ENCODE results near the gene SLC30A1.
"Not testable (repeated sequence)": the region's sequence is repeated elsewhere in the genome, so short reads cannot be mapped to it uniquely, and the experiment has no call there.

Gene SLC30A1

GRCh38 chr1:211551638-211552460 lies 27.1 kb downstream of the SLC30A1 start:
- no peak for DNase-seq (ENCODE audit: low read depth in 2 of 3, low spot score in 2 of 3)

DNA sequence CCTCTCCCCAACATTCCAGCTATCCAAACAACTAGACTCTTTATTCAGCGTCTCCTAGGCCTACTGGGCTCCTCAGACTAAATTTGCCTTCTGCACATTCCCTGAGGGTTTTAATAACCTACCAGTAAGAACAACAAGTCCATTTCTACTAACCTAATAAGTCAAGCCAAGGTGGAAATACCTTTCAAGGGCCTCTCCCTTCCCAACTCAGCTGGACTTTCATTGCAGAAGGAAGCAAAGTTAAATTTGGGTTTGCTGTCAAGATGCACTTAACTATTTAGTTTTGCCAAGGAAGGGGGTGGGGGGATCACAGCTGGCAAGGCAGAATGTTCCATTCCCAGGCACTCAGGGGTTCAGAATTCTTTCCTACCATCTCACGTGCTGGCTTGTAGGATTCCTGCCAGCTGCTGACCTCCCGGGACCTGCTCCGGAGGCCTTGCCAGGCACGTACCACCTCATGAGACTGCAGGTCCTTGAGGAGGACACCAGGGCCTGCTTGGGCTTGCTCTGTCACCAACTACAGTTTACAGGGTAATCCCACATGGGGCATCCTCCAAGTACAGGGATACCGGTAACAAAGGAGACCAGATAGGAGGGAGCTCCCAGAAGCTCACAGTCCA lies 29.8 kb downstream of the SLC30A1 start:
- no peak for DNase-seq (ENCODE audit: low read depth in 2 of 3, low spot score in 2 of 3)

DNA sequence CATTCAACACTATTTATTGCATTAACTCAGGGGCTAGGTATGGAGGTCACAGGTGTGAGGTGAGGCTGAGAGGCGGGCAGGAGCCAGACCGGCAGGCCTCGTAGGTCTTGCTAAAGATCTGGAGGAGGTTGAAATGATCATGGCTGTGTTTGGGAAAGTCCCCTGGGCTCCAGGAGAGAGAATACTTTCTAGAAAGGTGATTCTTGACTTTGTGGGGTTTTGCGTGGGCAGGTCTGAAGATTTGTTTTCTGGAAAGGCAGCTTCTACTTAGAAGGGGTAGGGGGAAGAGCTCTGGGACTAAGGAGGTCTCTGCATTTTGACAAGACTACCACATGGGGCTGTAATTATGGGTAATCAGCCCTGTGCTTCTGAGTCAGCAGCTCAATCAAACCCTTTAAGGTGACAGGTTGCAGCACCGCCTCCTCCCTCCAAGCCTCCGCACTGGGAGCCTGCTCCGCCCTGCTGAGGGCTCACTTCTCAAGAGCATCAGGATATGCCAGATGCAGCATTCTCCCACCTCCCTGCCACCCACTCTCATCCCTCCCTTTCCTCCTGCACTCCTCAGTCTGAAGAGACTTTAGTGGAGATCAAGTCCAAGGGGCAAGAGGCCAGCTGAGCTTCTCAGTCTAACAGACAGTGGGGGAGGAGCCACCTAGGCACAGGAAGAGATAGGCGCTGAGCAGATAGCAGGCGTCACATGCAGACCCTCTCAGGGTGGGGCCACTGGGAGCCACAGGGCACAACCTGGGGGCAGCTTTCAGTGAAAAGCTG lies 30.5 kb downstream of the SLC30A1 start:
- no peak for DNase-seq (ENCODE audit: low read depth in 2 of 3, low spot score in 2 of 3)

DNA sequence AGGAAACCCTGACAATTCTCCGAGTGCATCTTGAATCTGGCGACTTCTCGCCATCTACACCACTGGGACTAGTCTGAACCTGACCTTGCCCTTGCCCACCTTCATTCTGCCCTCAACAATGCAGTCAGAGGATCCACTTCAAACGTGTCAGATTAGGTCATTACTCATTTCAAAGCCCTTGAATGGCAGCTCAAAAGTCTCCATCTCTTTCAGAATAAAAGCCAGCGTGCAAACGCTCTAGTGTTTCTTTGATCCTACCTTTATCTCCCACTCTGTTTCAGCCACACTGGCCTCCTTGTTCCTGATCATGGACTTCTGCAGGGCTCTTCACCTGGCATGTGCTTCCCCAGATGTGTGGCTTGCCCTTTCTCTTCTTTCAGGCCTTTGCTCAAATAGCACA lies 31.3 kb downstream of the SLC30A1 start:
- DNase-seq (ENCODE audit: low read depth in 2 of 3, low spot score in 2 of 3), result no peak

- no peak for DNase-seq (ENCODE audit: low read depth in 2 of 3, low spot score in 2 of 3)
These were observed 32.4 kb downstream of the SLC30A1 start for GRCh38 chr1:211546543-211546942.

- DNase-seq (ENCODE audit: low read depth in 2 of 3, low spot score in 2 of 3), result no peak
These were observed 35.9 kb downstream of the SLC30A1 start for GRCh38 chr1:211543025-211543424.

GRCh38 chr1:211541720-211542477 lies 37.1 kb downstream of the SLC30A1 start:
- DNase-seq (ENCODE audit: low read depth in 2 of 3, low spot score in 2 of 3), result no peak

GRCh38 chr1:211541278-211541677 lies 37.7 kb downstream of the SLC30A1 start:
- DNase-seq (ENCODE audit: low read depth in 2 of 3, low spot score in 2 of 3), result no peak

DNA sequence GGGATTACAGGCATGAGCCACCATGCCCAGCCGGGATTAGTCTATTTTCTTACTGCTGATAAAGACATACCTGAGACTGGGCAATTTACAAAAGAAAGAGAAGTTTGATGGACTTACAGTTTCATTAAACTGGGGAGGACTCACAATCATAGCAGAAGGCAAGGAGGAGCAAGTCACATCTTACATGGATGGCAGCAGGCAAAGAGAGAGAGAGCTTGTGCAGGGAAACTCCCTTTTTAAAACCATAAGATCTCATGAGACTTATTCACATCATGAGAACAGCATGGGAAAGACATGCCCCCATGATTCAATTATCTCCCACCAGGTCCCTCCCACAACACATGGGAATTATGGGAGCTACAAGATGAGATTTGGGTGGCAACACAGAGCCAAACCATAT lies 38.1 kb downstream of the SLC30A1 start:
- not testable (repeated sequence) for DNase-seq (ENCODE audit: low read depth in 2 of 3, low spot score in 2 of 3)

- DNase-seq (ENCODE audit: low read depth in 2 of 3, low spot score in 2 of 3), result no peak
These were observed 40.7 kb downstream of the SLC30A1 start for GRCh38 chr1:211538287-211538686.

DNA sequence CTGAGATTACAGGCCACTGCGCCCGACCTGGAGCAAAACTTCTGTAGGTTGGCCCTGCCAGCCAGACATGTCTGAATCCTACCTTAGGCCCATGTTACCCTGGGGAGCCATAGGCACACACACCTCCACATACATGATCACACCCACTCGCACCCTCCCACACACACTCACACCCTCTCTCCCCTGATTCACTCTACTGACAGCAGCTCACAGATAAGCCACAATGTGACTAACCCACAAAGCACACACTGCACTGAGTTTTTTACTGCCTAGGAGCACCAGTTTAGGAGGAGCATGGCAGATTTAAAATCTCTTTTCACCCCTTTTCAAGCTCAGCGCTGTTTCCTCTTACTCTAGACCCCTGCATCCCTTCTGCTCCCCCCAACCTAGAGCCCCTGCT lies 41.7 kb downstream of the SLC30A1 start:
- DNase-seq (ENCODE audit: low read depth in 2 of 3, low spot score in 2 of 3), result no peak

DNA sequence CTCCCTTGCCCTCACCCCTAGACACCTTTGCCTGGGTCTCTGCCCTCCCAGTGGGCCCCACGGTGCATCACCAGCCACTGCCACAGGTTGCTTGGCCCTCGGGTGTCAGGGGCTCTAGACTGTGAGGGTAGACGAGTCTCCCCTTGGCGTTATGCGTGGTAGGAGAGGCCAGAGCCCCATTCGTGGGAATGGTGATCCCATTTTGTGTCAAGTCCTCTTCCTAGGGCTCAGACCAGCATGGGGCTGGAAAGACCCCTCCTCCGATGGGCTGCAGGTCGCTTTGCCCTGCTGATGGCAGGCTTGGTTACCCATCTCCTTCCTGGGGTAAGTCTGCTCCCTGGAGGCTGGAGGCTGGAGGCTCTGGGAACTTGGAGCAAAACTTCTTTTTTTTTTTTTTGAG lies 42.4 kb downstream of the SLC30A1 start:
- DNase-seq (ENCODE audit: low read depth in 2 of 3, low spot score in 2 of 3), result no peak

DNA sequence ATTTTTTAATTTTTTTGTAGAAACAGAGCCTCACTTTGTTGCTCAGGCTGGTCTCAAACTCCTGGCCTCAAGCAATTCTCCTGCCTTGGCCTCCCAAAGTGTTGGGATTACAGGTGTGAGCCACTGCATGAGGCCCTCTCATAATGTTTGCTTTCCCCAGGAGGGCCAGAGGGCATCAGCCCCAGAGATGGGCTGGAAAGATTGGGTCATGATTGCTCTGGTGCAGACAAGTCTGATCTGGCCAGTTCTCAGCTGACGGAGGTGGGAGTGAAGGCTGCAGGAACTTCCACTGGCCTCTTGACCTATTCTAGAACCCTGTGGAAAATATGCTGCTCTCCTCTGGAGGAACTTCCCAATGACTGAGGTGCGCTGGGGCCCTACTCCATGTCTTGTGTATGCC lies 43.6 kb downstream of the SLC30A1 start:
- no peak for DNase-seq (ENCODE audit: low read depth in 2 of 3, low spot score in 2 of 3)

DNA sequence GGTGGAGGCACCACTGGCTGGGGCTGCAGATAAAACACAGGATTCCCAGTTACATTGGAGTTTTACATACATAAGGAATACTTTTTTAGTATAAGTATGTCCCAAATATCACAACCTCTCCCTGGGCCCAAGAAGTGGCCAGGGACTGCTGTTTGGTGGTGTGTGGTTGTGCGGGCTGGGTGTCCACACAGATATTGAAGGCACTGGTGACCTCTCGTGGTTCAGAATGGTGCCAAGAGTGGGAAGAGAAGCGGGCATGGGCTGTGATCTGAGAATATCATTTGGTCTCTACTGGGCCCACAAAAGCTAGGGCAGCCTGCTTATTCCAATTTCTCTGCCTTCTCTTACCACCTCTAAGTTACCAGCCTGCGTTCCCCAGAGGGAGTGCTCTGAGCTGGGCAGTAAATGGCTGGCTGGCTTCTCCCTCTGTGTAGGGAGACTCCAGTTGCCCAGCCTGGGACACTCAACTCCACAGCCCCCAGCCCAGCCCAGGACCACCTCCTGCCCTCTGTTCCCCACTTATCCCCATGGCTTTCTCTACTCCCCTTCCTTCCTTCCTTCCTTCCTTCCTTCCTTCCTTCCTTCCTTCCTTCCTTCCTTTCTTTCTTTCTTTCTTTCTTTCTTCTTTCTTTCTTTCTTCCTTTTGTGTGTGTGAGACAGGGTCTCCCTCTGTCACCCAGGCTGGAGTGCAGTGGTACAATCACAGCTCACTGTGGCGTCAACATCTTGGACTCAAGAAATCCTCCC lies 44.2 kb downstream of the SLC30A1 start:
- no peak for DNase-seq (ENCODE audit: low read depth in 2 of 3, low spot score in 2 of 3)

GRCh38 chr1:211532088-211532444 lies 46.9 kb downstream of the SLC30A1 start:
- DNase-seq (ENCODE audit: low read depth in 2 of 3, low spot score in 2 of 3), result no peak

DNA sequence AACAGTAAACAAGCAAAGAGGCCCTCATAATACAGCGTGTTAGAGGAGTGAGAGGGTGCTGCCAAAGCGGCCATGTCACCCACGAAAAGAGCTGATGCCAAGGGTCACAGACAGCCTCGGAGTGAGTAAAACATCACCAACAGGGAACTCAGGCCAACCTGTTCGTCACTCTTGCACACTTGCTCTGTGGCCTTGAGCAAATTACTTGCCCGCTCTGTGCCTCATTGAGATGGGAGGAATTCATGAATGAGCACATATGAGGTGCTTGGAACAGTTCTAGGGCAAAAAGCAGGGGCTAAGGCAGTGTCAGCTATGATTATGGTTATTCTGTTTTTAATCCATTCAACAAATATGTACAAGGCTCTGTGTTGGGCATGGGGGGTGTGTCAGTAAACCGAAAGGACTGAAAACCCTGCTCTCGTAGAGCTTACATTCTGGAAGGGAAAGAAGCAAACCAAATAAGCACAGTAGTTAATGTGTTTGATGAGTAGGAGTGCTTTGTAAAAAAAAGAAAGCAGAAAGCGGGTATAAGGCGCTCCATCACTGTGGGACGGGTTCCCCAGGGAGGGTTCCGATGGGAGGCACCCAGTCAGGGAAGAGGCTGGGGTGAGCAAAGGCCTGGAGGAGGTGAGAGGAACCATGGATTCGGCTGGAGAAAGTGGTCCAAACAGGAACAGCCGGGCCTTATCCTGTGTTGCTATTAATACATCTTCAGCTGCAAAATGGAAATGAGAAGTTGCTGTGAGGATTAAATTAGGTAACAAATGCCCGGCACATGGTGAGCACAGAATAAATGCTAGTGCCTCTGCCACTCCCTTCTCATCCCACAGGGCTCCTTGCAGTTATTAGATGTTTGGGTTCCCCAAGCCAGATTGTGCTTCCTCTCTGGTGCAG lies 47.5 kb downstream of the SLC30A1 start:
- no peak for DNase-seq (ENCODE audit: low read depth in 2 of 3, low spot score in 2 of 3)

DNA sequence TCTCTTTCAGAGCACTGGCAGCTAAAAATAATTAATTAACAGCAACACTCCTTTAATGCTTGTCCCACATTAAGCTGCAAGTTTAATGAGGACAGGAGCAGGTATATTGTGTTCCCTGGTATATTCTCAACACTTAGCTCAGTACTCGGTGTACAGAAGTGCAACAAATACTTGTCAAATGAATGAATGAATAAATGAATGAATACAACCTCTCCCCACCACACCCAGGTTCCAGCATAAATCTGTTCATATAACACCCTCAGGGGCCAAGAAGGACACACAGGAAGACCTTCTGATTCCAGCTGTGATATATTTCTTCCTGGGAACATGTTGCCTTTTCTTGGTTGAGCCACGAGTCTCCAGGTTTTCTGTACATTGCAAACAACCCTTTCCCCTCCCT lies 48.9 kb downstream of the SLC30A1 start:
- DNase-seq (ENCODE audit: low read depth in 2 of 3, low spot score in 2 of 3), result no peak

- DNase-seq (ENCODE audit: low read depth in 2 of 3, low spot score in 2 of 3), result no peak
These were observed 49.5 kb downstream of the SLC30A1 start for GRCh38 chr1:211529453-211529852.

GRCh38 chr1:211529011-211529410 lies 50.0 kb downstream of the SLC30A1 start:
- no peak for DNase-seq (ENCODE audit: low read depth in 2 of 3, low spot score in 2 of 3)

DNA sequence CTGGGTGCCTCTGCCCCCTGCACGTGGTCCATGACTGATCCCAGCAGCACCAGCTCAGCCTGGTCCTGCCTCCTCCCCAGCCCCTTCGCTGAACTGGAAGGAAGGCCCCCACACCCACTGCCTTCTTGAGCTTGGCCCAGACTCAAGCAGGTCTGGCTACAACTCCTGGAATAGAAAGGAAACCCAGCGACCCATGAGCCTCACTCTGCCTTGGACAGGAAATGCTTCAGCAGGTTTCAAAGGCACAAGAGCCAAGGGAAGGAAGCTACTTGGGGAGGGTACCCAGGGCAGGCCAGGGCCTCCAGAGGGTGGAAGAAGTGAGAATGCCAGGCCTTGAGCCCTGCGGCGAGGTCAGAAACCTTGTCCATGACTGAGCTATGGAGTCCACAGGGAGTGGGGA lies 51.1 kb downstream of the SLC30A1 start:
- DNase-seq (ENCODE audit: low read depth in 2 of 3, low spot score in 2 of 3), result no peak

All from activated CD8-positive, alpha-beta memory T cell treated with anti-CD3 and anti-CD28 coated beads for 48 hours (primary cell).